ENCODE measurements around the gene ARID4A.

Gene ARID4A

GRCh38 chr14:58296726-58297125, 1.6 kb upstream of the ARID4A start:
- no peak for DNase-seq
- peaks cover 23% of the 10 kb centered on the region for H3K36me3 ChIP-seq (replicated peaks)
- TF ChIP-seq CTCF (IDR thresholded peaks at IDR 0.05; ENCODE audit: low read depth, low read length, missing control alignments) = no peak
- peak overlapping the region; percentile 92 for H3K4me3 ChIP-seq (ENCODE audit: low read depth, low read length)
- in situ Hi-C loops (cut with HindIII; ENCODE audit: low pct_ligation_motif_present, low sequenced_read_pairs) = no loop called here
- H3K27me3 ChIP-seq (replicated peaks) = no peaks in the 10 kb centered on the region
- no peak overlapping the region for H3K27ac ChIP-seq

GRCh38 chr14:58297412-58297761, 968 bp upstream of the ARID4A start:
- Histone ChIP-seq H3K4me3 (ENCODE audit: low read depth, low read length) (peak overlapping the region; percentile 92), H3K36me3 (replicated peaks) (peaks cover 23% of the 10 kb centered on the region), H3K27me3 (replicated peaks) (no peaks in the 10 kb centered on the region), H3K27ac (peak overlapping the region; percentile 95)
- peak; percentile 33 for DNase-seq
- no peak for TF ChIP-seq CTCF (IDR thresholded peaks at IDR 0.05; ENCODE audit: low read depth, low read length, missing control alignments)
- in situ Hi-C loops (cut with HindIII; ENCODE audit: low pct_ligation_motif_present, low sequenced_read_pairs) = no loop called here

GRCh38 chr14:58297762-58298476, 436 bp upstream of the ARID4A start:
- no peak for TF ChIP-seq CTCF (IDR thresholded peaks at IDR 0.05; ENCODE audit: low read depth, low read length, missing control alignments)
- peak overlapping the region; percentile 95 for H3K27ac ChIP-seq
- peak; percentile 100 for DNase-seq
- H3K36me3 ChIP-seq (replicated peaks) = peaks cover 20% of the 10 kb centered on the region
- H3K4me3 ChIP-seq (ENCODE audit: low read depth, low read length) = peak overlapping the region; percentile 92
- in situ Hi-C loops (cut with HindIII; ENCODE audit: low pct_ligation_motif_present, low sequenced_read_pairs) = no loop called here
- H3K27me3 ChIP-seq (replicated peaks) = no peaks in the 10 kb centered on the region

GRCh38 chr14:58299401-58300330, 1.3 kb downstream of the ARID4A start:
- H3K27ac ChIP-seq = peak overlapping the region; percentile 2
- in situ Hi-C loops (cut with HindIII; ENCODE audit: low pct_ligation_motif_present, low sequenced_read_pairs) = no loop called here
- TF ChIP-seq CTCF (IDR thresholded peaks at IDR 0.05; ENCODE audit: low read depth, low read length, missing control alignments) = no peak
- DNase-seq = no peak
- peak overlapping the region; percentile 88 for H3K4me3 ChIP-seq (ENCODE audit: low read depth, low read length)
- peaks cover 11% of the 10 kb centered on the region for H3K36me3 ChIP-seq (replicated peaks)
- no peaks in the 10 kb centered on the region for H3K27me3 ChIP-seq (replicated peaks)

- DNase-seq = no peak
- Histone ChIP-seq H3K27me3 (replicated peaks) (no peaks in the 10 kb centered on the region), H3K4me3 (ENCODE audit: low read depth, low read length) (no peak overlapping the region), H3K36me3 (replicated peaks) (peaks cover 3% of the 10 kb centered on the region), H3K27ac (no peak overlapping the region)
- no peak for TF ChIP-seq CTCF (IDR thresholded peaks at IDR 0.05; ENCODE audit: low read depth, low read length, missing control alignments)
- in situ Hi-C loops (cut with HindIII; ENCODE audit: low pct_ligation_motif_present, low sequenced_read_pairs) = no loop called here
These were observed 3.1 kb downstream of the ARID4A start for GRCh38 chr14:58301416-58301815.

Measured in brain microvascular endothelial cell (primary cell).